ENCODE measurements around the gene EPHB1. TPM values are rescaled to one million over a fixed set of nuclear protein-coding genes. Genes with fewer than 3 reads are reported as not detected.

The EPHB1 gene
- total RNA-seq, 1 donor from 2014 or later = 0.53 TPM

DNA sequence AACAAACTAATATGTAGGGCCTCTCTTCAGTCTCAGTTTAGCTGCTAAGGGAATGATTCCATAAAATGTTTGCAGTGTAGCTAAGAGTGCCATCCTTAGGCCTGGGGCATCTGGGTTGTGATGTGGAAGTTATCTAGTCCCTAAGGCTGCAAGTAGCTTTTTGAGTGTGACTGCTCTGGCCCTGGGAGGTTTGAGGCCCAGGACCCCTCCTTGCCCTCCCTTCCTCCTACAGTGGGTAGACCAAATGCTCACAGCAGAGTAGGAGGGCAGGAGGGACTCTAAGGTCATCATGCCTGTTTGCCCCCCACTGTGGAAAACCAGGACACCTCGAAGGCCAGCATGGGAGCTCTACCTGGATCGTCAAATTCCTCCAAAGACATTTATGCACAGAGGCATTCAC, 115.0 kb downstream of the EPHB1 start:
- H3K36me3 ChIP-seq = no peaks in the 10 kb centered on the region
- TF ChIP-seq, protein P1, sequence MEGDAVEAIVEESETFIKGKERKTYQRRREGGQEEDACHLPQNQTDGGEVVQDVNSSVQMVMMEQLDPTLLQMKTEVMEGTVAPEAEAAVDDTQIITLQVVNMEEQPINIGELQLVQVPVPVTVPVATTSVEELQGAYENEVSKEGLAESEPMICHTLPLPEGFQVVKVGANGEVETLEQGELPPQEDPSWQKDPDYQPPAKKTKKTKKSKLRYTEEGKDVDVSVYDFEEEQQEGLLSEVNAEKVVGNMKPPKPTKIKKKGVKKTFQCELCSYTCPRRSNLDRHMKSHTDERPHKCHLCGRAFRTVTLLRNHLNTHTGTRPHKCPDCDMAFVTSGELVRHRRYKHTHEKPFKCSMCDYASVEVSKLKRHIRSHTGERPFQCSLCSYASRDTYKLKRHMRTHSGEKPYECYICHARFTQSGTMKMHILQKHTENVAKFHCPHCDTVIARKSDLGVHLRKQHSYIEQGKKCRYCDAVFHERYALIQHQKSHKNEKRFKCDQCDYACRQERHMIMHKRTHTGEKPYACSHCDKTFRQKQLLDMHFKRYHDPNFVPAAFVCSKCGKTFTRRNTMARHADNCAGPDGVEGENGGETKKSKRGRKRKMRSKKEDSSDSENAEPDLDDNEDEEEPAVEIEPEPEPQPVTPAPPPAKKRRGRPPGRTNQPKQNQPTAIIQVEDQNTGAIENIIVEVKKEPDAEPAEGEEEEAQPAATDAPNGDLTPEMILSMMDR (IDR thresholded peaks at IDR 0.05) = no peak
- H3K4me1 ChIP-seq = no peaks in the 10 kb centered on the region
- DNase-seq (ENCODE audit: low spot score in 2 of 2) = no peak
- intact Hi-C loops (cut with DNase I) = no loop called here
- H3K4me3 ChIP-seq = no peak overlapping the region
- no peak overlapping the region for H3K27ac ChIP-seq
- no peaks in the 10 kb centered on the region for H3K27me3 ChIP-seq
- H3K9me3 ChIP-seq = no peaks in the 10 kb centered on the region

DNA sequence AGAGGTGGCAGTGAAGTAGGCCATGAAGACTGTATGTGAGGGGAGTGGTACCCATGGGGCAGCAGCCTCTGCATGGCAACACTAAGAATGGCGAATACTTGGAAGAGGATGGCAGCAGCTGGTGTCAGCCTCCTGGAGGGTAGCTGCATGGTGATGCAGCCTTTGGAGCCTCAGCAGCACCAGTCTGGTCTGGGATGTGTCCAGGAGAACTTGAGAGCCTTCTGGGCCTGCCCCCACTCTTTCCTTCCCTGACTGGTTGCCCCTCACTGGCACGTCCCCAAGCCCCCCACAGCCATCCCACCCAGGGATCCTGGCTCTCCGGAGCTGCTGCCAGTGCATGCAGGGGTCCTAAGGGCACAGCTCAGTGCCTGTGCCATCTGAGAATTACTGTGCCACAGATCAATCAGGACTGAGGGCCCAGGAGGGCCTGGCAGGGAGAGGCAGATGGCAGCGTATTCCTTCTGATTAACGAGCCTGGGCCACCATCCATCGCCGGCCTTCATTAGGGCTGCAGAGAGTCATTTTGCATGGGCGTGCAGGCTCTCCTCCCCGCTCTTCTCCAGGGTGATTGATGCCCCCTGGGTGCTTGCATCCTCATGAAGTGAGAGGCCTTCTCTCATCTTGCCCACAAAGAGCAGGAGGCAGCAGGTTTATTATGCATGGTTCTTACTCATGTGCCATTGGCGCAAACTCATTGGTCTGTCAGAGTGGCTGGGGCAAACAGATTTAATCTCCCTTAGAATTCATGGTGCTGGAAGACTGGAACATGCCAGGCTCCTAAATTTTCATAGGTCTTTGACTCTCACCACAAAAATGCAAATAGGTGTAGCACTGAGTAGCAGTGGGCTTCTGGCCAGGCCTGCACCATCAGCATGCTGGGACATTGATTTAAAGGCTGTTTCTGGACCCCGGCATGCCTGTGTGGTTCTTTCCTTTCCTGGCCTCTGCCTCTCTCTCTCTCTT, 116.8 kb downstream of the EPHB1 start:
- H3K36me3 ChIP-seq = no peaks in the 10 kb centered on the region
- intact Hi-C loops (cut with DNase I) = no loop called here
- no peaks in the 10 kb centered on the region for H3K4me1 ChIP-seq
- TF ChIP-seq, protein P1 (IDR thresholded peaks at IDR 0.05) = no peak
- no peak overlapping the region for H3K4me3 ChIP-seq
- no peaks in the 10 kb centered on the region for H3K27me3 ChIP-seq
- no peaks in the 10 kb centered on the region for H3K9me3 ChIP-seq
- DNase-seq (ENCODE audit: low spot score in 2 of 2) = no peak
- H3K27ac ChIP-seq = no peak overlapping the region

DNA sequence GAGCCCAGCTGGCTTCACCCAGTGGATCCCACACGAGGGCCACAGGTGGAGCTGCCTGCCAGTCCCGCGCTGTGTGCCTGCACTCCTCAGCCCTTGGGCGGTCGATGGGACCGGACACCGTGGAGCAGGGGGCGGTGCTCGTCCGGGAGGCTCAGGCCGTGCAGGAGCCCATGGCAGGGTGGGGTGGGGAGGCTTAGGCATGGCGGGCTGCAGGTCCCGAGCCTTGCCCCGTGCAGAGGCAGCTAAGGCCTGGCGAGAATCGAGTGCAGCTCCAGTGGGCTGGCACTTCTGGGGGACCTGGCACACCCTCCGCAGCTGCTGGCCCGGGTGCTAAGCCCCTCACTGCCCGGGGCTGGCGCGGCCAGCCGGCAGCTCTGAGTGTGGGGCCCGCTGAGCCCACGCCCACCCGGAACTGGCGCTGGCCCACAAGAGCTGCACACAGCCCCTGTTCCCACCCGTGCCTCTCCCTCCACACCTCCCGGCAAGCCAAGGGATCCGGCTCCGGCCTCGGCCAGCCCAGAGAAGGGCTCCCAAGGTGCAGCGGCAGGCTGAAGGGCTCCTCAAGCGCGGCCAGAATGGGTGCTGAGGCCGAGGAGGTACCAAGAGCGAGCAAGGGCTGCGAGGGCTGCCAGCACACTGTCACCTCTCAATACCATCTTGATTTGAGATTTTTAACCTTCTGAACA, 121.4 kb downstream of the EPHB1 start:
- intact Hi-C loops (cut with DNase I) = no loop called here

DNA sequence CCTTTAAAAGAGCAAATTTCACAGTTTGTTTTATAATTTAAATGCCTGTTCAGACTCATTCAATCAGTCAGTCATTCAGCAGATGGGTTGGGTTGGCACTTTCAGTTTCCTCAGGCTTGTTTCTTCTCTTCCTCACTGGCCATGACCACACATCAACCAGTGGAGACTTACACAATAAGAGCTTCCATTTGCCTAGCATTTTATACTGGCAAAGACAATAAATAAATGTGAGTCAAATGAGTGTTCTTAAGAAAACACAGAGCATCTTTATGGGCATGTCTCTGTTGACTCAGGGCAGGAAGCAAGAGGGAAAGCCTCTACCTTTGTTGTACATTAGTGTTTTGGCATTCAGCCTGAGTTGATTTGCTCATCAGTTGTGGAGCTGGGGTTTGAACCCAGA, 122.6 kb downstream of the EPHB1 start:
- DNase-seq (ENCODE audit: low spot score in 2 of 2) = no peak
- Histone ChIP-seq H3K36me3 (no peaks in the 10 kb centered on the region), H3K4me3 (no peak overlapping the region), H3K27ac (no peak overlapping the region), H3K27me3 (no peaks in the 10 kb centered on the region), H3K9me3 (no peaks in the 10 kb centered on the region), H3K4me1 (no peaks in the 10 kb centered on the region)
- intact Hi-C loops (cut with DNase I) = no loop called here
- TF ChIP-seq, protein P1 (IDR thresholded peaks at IDR 0.05) = no peak

More for the DNA sequence above, 121.4 kb downstream of the EPHB1 start:
- Histone ChIP-seq H3K9me3 (no peaks in the 10 kb centered on the region), H3K27ac (no peak overlapping the region), H3K36me3 (no peaks in the 10 kb centered on the region), H3K27me3 (no peaks in the 10 kb centered on the region), H3K4me1 (no peaks in the 10 kb centered on the region), H3K4me3 (no peak overlapping the region)
- DNase-seq (ENCODE audit: low spot score in 2 of 2) = no peak
- TF ChIP-seq, protein P1 (IDR thresholded peaks at IDR 0.05) = no peak

DNA sequence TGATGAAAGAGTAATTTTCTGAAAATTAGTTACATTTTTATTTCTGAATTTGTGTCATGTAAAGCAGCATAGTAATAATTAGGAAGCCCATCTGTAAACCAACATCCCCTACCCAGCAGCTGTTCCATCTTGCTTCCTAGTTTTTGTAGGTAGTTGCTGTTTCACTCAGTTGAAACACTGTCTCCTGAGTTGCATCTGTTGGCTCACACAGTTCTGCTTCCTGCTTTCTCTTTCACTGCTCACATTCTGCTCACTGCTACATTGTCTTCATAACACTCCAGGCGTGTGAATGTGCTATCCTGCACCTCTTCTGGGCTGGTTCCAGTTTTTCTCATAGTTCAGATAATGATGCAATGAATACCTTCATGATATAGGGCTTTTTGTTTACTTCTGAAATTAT, 123.4 kb downstream of the EPHB1 start:
- peaks cover 0 to 1% of the 10 kb centered on the region in 2 donors for H3K9me3 ChIP-seq
- H3K36me3 ChIP-seq = no peaks in the 10 kb centered on the region
- intact Hi-C loops (cut with DNase I) = no loop called here
- no peak overlapping the region for H3K4me3 ChIP-seq
- DNase-seq (ENCODE audit: low spot score in 2 of 2) = no peak
- no peak overlapping the region for H3K27ac ChIP-seq
- no peaks in the 10 kb centered on the region for H3K4me1 ChIP-seq
- no peaks in the 10 kb centered on the region for H3K27me3 ChIP-seq
- TF ChIP-seq, protein P1 (IDR thresholded peaks at IDR 0.05) = no peak

Data from ascending aorta (tissue), 2 donors.